GM19238 (cell line): ENCODE measurements around the gene LRMDA.

Source experiments
- DNase-seq: peaks from one replicate; pipeline ENCODE4 v3.0.0; 2011; ENCODE audit warnings: low spot score; ENCODE audit not compliant: insufficient read length

LRMDA gene

GRCh38 chr10:75638752-75639151 lies 207.3 kb downstream of the LRMDA start:
- no peak for DNase-seq

DNA sequence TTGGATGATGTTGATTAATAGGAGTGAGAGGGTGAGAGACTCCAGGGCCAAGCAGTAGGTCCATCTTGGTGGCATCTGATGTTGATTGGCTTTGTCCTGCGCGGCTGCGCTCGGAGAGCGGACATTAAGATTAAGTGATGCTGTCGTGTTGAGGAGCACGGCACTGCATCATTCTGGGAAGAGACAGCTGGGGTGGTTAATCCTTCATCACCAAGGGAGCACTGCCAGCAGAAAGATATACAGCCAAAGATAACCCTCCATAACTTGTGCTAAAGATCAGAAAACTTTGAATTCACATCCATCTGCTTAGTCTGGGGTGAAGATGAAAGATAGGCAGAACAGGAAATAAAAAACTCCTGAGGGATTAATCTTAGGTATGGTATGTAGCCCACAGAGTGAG lies 208.3 kb downstream of the LRMDA start:
- no peak for DNase-seq

GRCh38 chr10:75640381-75640780 lies 209.0 kb downstream of the LRMDA start:
- no peak for DNase-seq

DNA sequence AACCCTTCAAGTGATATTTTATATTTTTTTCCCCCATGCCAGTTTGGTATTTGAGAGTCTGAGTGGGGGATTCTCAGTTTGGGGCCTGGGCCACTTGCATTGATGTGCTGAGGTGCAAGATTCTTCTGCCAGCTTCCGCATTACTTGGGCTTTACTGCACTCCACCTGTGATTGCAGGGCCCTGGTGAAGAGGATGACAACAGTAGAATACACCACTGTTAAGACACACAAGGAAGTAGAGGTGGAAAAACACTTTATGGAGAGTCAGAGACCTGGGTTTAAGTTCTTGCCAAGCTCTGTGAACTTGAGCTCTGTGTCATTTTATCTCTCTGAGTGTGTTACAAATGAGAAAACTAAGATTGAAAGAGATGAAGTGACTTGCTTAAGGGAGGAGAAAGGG lies 209.4 kb downstream of the LRMDA start:
- DNase-seq, result no peak

- DNase-seq, result no peak
These were observed 212.0 kb downstream of the LRMDA start for GRCh38 chr10:75643405-75643804.

DNA sequence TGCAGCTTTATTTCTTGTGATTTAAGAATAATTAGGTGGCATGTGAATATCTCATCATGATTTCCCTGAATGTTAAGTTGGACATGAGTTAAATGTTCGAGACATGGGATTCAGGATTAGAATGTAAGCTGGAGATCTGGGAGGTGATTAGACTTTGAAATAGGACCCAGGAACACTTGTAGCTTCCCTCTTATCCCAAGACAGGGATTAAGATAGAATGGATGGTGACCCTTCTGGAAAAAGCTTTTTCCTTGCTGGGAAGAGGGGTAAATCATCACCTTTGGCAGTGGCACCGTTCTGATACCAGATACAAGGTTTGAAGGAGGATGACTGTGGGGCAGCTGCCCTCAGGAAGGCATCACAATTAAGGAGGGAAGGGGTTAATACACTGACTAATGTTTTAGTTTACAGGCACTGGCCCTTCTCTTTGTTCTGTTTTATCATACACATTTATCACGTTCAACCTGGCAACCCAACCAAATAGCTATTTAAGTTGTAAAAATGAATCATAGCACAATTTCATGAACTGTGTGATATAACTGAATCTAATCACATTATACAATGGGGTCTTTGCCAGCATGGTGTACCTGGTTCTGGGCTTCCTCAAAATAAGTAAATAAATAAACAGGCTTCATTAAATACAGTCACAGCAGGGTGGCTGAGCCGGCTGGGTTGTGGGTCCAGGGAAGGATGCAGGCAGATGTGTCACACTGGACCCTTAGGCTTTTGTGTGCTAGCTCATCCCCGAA lies 212.7 kb downstream of the LRMDA start:
- DNase-seq, result no peak

GRCh38 chr10:75645704-75646103 lies 214.3 kb downstream of the LRMDA start:
- no peak for DNase-seq

GRCh38 chr10:75646218-75646915 lies 214.9 kb downstream of the LRMDA start:
- no peak for DNase-seq

GRCh38 chr10:75646916-75647315 lies 215.5 kb downstream of the LRMDA start:
- DNase-seq, result no peak

- no peak for DNase-seq
These were observed 216.3 kb downstream of the LRMDA start for GRCh38 chr10:75647675-75648074.

DNA sequence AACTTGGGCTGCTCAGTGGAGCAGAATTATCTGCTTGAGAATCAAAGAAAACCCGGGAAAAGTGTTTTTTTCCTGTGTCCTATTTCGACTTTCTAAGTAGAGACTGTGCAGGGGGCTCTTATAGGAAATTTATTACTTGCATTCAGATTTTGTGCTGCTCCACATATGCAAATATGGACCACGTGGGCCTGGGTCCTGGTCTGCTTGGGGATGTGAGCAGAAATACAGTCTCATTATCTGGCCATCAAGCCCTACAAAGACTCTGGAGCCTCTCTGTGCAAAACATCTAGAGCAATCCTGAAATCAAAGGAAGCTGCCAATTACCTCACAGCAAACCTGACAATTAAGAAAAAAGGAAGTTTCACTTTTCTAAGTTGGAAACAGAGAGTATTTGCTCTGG lies 216.9 kb downstream of the LRMDA start:
- no peak for DNase-seq

GRCh38 chr10:75648854-75649253 lies 217.4 kb downstream of the LRMDA start:
- no peak for DNase-seq

- no peak for DNase-seq
These were observed 218.0 kb downstream of the LRMDA start for GRCh38 chr10:75649466-75649865.

DNA sequence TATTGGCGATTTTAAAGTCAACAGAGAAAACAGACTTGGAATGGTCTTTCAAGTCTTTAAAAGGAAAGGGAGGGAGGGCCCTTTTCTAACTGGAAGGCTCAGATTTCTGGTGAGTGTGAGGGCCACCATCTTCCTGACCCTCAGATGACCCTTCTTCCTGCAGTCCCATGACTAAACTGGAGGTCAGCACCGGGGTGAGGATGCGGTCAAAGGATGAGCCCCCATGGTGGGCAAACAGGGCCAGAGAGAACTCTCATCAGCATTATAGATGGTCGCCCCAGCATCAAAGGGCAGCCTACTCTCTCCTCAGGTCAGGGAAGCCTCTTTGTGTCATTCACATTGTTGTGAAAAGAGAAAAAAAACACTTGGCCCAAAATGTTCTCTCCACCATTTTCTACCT lies 219.2 kb downstream of the LRMDA start:
- DNase-seq, result no peak

DNA sequence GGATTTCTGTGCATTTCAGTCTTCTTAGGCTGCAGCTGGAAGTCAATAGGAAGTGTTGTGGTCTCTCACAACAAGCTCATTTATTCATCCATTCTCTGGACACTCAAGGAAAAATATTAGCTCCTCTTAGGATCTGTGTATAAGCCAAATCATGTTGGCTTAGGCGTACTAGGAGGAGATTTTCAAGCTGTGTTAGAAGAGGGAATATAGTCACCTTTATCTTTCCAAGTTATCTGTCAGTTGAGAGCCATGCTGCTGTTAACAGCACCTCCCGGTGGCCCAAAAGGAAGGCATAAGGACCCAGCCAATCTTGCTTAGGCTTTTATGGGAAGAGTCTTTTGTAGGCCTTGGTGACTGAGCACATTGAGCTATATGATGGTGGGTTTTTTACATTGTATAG lies 220.0 kb downstream of the LRMDA start:
- DNase-seq, result no peak

DNA sequence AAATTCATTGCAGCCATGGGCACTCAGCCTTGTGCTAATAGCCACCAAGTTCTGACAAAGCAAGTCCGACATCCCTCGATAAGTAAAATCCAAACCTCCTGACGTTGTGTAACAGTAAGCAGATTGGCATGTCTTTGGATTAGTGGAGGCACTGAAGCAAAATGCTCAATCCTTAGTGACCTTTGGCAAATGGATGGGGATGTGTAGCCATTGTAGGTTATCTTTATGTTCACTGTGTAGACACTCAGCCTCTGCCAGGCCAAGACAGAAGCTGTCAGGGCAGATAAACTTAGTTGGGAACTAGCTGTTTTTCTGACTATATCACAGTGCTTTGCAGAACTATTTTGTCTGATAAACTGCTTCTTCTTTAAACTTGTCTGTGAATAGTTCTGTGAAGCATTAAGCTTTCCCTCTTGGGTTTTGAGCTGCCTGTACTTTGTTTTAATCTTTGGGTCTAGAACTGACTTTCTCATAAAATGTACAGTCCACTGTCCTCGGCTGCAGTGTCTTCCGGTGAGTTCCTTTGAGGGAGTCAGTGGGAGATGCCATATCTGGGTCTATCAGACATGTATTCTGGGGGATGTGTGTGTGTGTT lies 220.8 kb downstream of the LRMDA start:
- DNase-seq, result no peak

GRCh38 chr10:75653761-75654160 lies 222.3 kb downstream of the LRMDA start:
- no peak for DNase-seq

DNA sequence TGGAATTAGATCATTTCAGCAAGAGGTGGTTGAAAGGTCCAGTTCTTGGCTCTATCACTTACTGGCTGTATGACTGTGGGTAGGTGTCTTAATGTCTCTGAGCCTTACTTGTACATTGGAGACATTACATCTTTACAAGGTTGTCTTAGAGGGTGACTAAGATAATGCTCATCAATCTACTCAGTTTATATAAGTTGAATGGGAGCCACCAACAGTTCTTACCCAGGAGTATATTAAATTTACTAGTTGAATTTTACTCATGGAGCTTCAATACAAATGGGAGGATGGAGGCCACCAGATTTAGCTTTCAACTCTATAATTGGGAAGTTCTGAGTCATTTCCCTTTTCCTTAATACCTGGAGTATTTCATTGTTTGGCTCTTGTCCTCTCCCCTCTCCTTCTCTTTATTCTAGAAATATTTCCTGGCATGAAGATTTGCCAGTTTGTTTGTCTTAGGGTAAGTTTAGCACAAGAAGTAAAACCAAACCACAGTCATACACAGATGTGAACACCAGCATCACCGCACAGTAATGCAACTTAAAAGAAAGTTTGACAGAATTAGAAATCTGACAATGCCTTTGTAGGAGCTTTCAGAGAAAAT lies 222.8 kb downstream of the LRMDA start:
- no peak for DNase-seq

- DNase-seq, result no peak
These were observed 223.3 kb downstream of the LRMDA start for GRCh38 chr10:75654772-75655171.

GRCh38 chr10:75655791-75656451 lies 224.5 kb downstream of the LRMDA start:
- DNase-seq, result no peak

DNA sequence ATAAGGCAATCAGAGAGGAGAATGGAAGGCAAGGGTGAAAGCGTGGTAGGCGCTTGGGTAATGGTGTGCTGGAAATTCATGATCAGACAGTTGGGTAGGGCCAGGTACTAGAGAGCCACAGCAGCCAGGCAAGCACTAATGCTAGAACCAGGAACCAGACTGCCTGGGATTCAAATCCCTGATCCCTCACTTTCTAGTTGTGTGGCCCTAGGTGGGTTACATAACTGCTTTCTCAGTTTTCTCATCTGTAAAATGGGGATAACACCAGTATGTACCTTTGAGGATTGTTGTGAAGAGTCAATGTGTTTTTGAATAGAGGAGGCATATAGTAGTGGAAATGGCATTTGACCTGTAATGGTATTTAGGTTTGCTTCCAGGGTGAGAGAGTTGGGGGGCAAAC lies 225.9 kb downstream of the LRMDA start:
- no peak for DNase-seq

- DNase-seq, result no peak
These were observed 226.6 kb downstream of the LRMDA start for GRCh38 chr10:75658036-75658435.
